Kidney (tissue), 14 donors: ENCODE data around the gene TF. TPM values are rescaled to one million over a fixed set of nuclear protein-coding genes. Genes with fewer than 3 reads are reported as not detected.

Source experiments
- DNase-seq, 5 donors: peaks; one replicate each; pipeline ENCODE4 v3.0.0-alpha.2; 2013 to 2020
- FAIRE-seq: peaks from 2 replicates; lab custom pipeline; 2012; peaks lifted over from hg19 to GRCh38; lab: Jason Lieb, UNC
- H3K27ac ChIP-seq, 2 donors: one replicate each; pipeline ENCODE4 v1.7.0; 2013; ENCODE audit warnings: low read depth in 2 of 2, low read length in 2 of 2, inconsistent platforms in 1 of 2
- H3K27me3 ChIP-seq: one replicate; pipeline ENCODE4 v1.7.1; 2013; ENCODE audit warnings: low read length, inconsistent platforms; ENCODE audit not compliant: control insufficient read depth, insufficient read depth
- H3K36me3 ChIP-seq, 3 donors: one replicate each; pipeline versions ENCODE4 v1.7.0 to v1.7.1; 2013; ENCODE audit warnings: low read length in 3 of 3, control low read depth in 1 of 3, inconsistent platforms in 1 of 3; ENCODE audit not compliant: insufficient read depth in 3 of 3, control insufficient read depth in 2 of 3
- H3K4me1 ChIP-seq, 3 donors: one replicate each; pipeline versions ENCODE4 v1.7.0 to v1.7.1; 2013; ENCODE audit warnings: low read length in 3 of 3, inconsistent platforms in 1 of 3, low read depth in 1 of 3; ENCODE audit not compliant: control insufficient read depth in 2 of 3, insufficient read depth in 2 of 3
- H3K4me3 ChIP-seq, 3 donors: one replicate each; pipeline versions ENCODE4 v1.7.0 to v1.8.1; 2013; ENCODE audit warnings: low read length in 3 of 3, control low read depth in 1 of 3, inconsistent platforms in 1 of 3
- H3K9ac ChIP-seq, 3 donors: one replicate each; pipeline versions ENCODE4 v1.7.0 to v1.7.1; 2013; ENCODE audit warnings: low read length in 3 of 3, control low read depth in 1 of 3, inconsistent platforms in 1 of 3
- H3K9me3 ChIP-seq, 3 donors: one replicate each; pipeline versions ENCODE4 v1.7.0 to v1.7.1; 2013; ENCODE audit warnings: low read length in 3 of 3, control low read depth in 1 of 3, inconsistent platforms in 1 of 3; ENCODE audit not compliant: control insufficient read depth in 2 of 3, insufficient read depth in 1 of 3
- CTCF ChIP-seq: IDR thresholded peaks from 3 replicates; pipeline ENCODE4 v1.5.1; 2012; ENCODE audit warnings: mild to moderate bottlenecking, moderate library complexity, borderline replicate concordance; ENCODE audit not compliant: insufficient read depth; ENCODE audit errors: extremely low read depth
- intact Hi-C: fragments of 100-400 bp; cut with DNase I; formaldehyde crosslinking; loops from one replicate; pipeline ENCODE4 v1.11.1; 2022
- polyA plus RNA-seq: library from polyadenylated mRNA; stranded (reverse); fragments of 350-450 nt; fragmentation: Illumina TruSeq; extraction: RNeasy Lipid Tissue Mini Kit (QIAGEN cat#74804); gene quantifications from one replicate; pipeline ENCODE4 v1.2.3, GENCODE V29; 2014; ENCODE audit warnings: low read depth, low replicate concordance; ENCODE audit not compliant: insufficient read depth
- total RNA-seq: library from RNA; stranded (reverse); fragmentation: NEBNext Ultra II Directional; extraction: Animal tissue kit (Norgen Biotek cat#: 25700); gene quantifications from one replicate; pipeline ENCODE4 v1.2.1, GENCODE V29; 2021
- donor health status: control.
- donor health status: control.
- donor health status: control.
- donor health status: control.
- donor health status: control.
- donor health status: DM: yes; HTN: yes; CAD: no.
- donor health status: Normal renal cell carcinoma (clear cell type).

The TF gene
- total and polyA plus RNA-seq, 2 donors from 2014 or later: 0.88 to 1.4 TPM

GRCh38 chr3:133831966-133832801 lies 86.0 kb downstream of the TF start:
- Histone ChIP-seq H3K27ac (no peak overlapping the region), H3K9ac (no peak overlapping the region), H3K27me3 (no peaks in the 10 kb centered on the region), H3K36me3 (no peaks in the 10 kb centered on the region), H3K4me3 (no peak overlapping the region), H3K9me3 (no peaks in the 10 kb centered on the region), H3K4me1 (no peaks in the 10 kb centered on the region)
- DNase-seq (no peak), FAIRE-seq (no peak)
- no peak for TF ChIP-seq CTCF
- intact Hi-C loops: no loop called here

GRCh38 chr3:133832802-133833144 lies 86.6 kb downstream of the TF start:
- Histone ChIP-seq H3K27ac (no peak overlapping the region), H3K9me3 (no peaks in the 10 kb centered on the region), H3K27me3 (no peaks in the 10 kb centered on the region), H3K4me3 (no peak overlapping the region), H3K4me1 (no peaks in the 10 kb centered on the region), H3K36me3 (no peaks in the 10 kb centered on the region), H3K9ac (no peak overlapping the region)
- no peak for DNase-seq
- no peak for TF ChIP-seq CTCF
- intact Hi-C loops: no loop called here
- FAIRE-seq: no peak

- Histone ChIP-seq H3K9me3 (no peaks in the 10 kb centered on the region), H3K27me3 (no peaks in the 10 kb centered on the region), H3K4me3 (no peak overlapping the region), H3K4me1 (no peaks in the 10 kb centered on the region), H3K36me3 (no peaks in the 10 kb centered on the region), H3K27ac (no peak overlapping the region), H3K9ac (no peak overlapping the region)
- no peak for TF ChIP-seq CTCF
- FAIRE-seq (no peak), DNase-seq (no peak)
- intact Hi-C loops: no loop called here
These were observed 87.1 kb downstream of the TF start for GRCh38 chr3:133833267-133833666.
